DMS153 treated with DMSO at 0.1 percent for 48 hours (cell line): ENCODE data around the gene LBX1.

Experiments used
- DNase-seq: peaks from one replicate; lab custom pipeline; 2025; ENCODE audit not compliant: unreplicated experiment; lab: John Stamatoyannopoulos, UW

Gene LBX1

GRCh38 chr10:101244321-101245050 is 15.2 kb upstream of the LBX1 start:
- no peak for DNase-seq

DNA sequence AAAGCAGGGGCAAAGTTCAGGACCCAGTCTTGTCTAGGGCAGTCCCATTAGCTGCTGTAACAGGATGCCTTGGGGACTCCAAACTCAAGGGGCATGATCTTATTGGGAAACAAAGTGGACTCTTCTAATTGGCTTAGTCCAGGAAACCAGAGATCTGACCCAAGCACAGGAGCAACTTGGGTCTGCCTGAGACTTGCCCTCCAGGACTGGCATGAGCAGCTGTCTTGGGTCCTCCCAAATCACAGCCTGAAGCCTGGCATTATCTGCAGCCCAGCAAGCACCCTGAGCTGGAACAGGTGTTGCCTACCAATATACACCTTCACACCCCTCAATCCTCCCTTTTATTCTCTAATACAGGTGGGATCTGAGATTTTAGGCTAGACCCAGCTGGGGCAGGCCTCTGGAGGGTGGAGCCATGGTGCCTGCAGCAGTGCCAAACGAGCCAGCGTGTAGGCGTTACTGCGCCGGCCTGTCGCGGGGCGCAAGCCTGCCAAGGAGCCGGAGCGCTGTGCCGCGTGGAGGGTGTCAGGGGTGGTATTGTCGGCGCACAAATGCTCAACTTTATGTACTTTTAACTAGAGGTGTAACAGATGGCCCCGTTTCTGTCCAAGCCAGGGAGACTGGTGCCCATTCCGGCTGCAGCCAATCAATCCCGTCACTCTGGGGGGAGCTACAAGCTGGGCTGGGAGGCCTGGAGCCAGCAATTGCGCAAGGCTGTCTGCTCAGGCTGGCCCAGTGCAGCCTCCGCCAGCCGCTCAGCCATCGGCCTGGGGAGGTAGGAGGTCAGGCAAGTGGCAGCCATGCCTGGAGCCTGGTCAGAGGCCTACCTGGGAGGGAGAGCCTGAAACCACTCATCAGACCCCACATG is 12.8 kb upstream of the LBX1 start:
- DNase-seq: no peak

DNA sequence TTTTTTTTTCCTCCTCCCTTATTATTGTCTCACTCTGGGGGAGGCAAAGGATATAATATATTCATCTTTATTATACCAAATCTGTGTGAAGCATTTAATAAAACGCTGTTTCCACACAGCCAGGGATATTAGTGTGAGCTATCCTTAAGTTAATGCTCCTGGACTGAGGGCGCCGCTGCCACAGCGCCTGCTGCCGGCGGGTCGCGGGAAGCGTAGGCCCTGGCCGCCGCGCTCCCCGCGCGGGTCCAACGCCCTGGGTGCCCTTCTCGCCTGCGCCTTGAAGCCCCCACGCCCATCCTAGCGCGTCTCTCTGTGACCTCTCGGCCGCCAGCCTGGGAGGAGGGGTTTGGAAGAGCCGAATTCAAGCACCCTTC is 9.5 kb upstream of the LBX1 start:
- no peak for DNase-seq

- no peak for DNase-seq
Observed at GRCh38 chr10:101237982-101238731, 8.9 kb upstream of the LBX1 start.

GRCh38 chr10:101237081-101237981 is 8.1 kb upstream of the LBX1 start:
- no peak for DNase-seq

- DNase-seq: peak; percentile 12
Observed at GRCh38 chr10:101236376-101237080, 7.3 kb upstream of the LBX1 start.

GRCh38 chr10:101235766-101236165 is 6.5 kb upstream of the LBX1 start:
- no peak for DNase-seq

DNA sequence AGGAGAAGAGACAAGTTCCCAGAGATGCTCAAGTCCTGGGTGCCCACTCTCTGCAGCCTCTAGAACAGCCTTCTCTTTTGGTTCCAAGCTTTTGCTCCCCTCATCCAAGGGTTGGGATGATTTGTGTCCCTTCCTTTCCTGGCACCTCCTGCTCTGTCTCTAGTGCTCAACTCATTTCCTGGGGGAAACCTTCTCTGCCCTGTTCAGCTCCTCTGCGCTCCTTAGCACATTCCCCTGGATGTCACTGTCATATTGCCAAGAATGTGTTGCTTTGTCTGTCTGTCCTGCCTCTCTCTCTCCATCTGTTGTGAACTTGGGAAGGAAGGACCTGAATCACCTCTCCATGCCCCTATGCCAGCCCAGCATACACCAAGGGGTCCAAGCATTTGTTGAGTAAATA is 5.1 kb upstream of the LBX1 start:
- DNase-seq: no peak

DNA sequence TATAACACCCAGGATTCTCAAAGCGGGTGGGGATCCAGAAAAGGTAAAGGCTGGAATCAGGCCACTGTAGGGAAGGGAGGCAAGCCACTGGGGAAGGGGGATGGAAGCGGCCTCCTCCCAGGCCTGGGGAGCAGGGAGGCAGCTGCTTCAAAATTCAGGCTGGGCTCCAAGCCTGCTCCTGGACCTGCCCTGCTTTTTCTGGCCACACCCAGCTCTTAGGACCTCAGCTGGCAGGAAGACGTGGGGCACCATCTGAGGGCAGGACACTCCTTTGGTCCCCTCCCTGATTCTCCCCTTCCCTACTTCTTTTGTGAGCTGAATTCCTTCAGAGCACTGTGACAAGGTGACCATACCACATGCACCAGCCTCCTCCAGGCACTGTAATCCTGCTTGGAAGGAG is 4.6 kb upstream of the LBX1 start:
- DNase-seq: no peak

DNA sequence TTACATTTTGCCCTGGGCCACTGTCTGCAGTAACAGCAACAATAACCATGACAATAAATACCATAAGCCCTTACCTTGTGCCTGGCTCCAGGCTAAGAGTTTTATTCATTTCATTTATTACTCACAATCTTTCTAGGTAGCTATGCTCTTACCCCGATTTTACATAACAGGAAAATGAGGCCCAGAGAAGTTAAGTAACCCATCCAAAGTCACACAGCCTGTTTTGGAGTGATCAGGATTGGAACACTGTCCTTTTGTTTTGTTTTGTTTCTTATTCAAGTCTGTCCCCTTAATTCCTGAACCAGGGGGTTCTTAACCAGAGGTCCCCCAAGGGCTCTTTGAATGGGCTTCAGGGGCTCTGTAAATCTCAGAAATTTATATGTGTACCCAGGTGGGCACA is 4.2 kb upstream of the LBX1 start:
- no peak for DNase-seq

DNA sequence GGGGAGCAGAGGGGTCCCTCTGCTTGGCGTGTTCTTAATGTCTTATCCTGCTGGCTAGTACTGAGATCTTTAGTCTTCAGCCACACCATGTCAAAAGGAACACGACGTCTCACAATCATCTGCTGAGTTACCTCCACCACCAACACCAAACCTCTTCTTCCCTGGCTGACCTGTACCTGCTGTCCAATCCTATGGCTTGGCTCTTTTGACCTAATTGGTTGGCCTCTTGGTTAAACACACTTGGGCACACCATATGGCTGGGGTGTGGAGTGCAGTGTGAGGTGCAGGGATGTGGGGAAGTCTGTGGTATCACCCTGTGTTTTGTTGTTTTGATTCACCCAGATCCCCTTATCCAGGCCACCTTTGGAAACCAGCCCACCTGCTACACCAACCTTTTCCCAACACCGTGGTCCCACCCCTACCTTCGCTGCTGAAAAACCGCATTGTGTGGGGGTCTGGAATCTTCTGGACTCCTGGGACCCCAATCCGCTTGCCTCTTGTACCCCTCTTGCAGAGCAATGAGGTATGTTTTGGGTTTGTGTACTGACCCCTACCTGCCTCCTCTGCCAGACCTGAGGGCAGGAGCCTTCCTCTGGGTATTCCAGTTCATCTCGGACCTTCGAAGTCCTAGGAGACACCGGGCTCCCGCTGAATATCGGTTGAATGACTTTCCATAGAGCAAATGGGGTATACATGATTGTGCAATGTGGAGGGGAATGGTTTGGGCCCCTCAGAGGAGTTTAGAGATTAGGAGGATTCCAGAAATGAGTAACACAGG is 2.8 kb upstream of the LBX1 start:
- DNase-seq: no peak

DNA sequence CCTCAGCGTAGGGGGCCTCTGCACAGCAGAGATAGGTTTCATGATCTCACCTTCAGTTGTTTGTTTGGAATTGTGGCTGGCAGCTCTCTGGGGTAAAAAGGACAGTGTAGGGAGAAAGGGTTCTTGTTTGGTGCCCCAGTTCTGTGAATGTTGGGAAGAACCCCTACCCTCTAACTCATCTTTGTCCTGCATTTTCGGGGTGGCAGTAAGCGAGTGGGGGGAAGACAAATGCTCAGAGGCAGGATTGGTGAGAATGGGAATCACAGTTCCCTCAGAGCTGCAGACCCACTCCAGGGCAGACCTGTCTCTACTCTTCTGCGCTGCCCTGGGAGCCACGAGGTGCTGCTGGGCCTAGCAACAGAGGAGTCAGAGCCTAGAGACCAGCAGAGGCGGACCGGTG is 1.8 kb upstream of the LBX1 start:
- no peak for DNase-seq

DNA sequence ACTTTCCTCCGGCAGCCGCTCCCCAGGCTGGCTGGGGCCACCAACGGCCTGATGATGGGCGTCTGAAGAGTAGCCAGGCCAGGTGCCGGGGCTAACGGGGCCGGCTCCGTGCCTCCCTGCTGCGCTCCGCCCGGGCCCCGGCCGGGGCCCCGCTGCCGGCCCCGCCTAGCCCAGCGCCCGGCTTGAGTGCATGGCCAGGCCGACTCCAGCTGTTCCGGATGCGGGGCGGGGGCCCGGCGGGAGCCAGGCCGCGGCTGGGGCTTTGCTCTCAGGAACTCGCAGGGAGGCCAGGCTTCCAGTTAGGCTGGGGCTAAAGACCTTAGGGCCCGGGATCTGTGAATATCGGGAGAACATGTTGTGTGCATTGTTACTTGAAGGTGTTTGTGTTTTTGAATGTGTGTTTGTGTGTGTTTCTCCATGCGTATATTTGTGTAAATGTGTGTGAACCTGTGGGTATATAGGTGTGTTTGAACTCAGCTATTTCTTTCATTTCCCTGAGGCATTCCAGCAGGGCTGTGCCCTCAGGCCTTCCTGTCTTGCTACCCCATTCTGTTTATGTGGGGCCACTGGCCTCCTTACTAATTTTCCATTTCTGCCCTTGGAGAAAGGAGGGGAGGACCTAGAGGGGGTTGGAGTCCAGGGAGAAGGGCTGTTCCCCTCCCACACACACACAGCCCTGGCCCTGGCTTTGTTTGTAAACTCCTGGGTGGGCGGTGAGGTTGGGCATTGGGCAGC is 1.1 kb upstream of the LBX1 start:
- DNase-seq: no peak

- no peak for DNase-seq
Observed at GRCh38 chr10:101228966-101229265, 347 bp downstream of the LBX1 start.

DNA sequence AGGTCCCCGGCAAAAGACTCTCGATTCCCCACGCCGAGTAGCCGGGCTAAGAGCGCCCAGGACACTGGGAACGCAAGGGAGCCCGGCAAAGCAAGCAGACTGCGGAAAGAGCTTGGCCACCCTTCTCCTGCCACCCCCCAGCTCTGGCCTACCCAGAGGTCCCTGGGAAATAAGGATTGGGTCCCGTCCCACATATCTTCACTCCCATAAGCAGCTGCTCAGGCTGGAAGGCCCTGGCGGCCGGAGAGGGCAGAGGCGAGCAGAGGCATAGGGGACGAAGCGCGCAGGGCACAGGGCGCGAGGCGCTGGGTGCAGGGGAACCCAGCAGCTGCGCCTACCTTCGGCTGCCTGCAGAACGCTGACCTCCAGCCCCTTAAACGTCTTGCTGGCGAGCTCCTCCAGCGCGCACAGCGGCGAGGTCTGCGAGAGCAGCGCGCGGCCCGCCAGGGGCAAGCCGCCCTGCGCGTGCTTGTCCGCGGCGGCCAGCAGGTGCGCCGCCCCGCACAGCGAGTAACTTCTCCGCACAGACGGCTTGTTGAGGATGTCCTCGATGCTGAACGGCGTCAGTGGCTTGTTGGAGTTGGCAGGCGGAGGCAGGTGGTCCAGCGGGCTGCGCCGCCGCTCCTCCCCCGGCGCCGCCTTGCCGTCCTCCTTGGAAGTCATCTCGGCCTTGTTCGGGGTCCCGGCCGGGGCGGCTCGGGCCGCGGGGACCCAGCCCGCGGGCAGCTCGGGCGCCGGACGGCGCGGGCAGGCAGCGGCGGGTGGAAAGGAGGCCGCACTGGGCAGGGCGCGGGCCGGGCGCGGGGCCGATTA is 904 bp downstream of the LBX1 start:
- no peak for DNase-seq

DNA sequence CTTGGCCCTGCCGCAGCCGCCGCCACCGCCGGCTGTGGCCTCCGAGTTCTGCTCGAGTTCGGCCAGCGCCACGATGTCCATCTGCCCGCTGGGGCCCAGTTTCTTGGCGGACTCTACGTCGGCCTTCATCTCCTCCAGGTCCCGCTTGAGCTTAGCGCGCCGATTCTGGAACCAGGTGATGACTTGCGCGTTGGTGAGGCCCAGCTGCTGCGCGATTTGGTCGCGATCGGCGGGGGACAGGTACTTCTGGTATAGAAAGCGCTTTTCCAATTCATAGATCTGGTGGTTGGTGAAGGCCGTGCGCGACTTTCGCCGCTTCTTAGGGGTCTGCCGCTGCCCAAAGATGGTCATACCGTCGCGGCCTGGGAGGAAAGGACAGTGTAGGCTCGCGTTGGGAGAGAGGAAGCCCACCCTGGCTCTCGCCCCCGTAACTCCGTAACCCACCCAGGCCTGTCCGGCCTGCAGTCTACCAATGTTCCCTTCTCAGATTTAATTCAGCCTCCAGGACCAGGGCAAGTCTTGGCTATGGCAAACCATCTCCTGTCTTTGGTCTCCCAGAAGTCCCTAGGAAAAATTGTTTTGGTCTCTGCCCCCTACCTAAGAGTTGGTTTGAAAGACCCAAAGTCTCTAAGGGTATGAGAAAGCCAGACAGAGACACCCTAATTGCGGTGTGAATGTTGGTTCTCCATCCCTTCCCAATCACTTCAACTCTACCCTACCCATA is 1.7 kb downstream of the LBX1 start:
- no peak for DNase-seq
